ENCODE data around the gene PSPC1. TPM values are rescaled to one million over a fixed set of nuclear protein-coding genes. Genes with fewer than 3 reads are reported as not detected.

Gene PSPC1
- total and polyA plus RNA-seq, 2 of the 13 experiments (the other 11 are each of a cell fraction or from before 2014, with no cell fraction given): 33.5 to 94.0 TPM

- TF ChIP-seq ZNF770 (CRISPR knock-in tag; IDR thresholded peaks at IDR 0.05) (no peak), PTBP1 (IDR thresholded peaks at IDR 0.05; ENCODE audit: low read depth, low read length, poor library complexity, severe bottlenecking) (no peak), XBP1 (CRISPR knock-in tag; IDR thresholded peaks at IDR 0.05) (no peak), MYNN (CRISPR knock-in tag; IDR thresholded peaks at IDR 0.05; ENCODE audit: low read depth) (no peak), MIER3 (CRISPR knock-in tag; IDR thresholded peaks at IDR 0.05; ENCODE audit: borderline replicate concordance) (no peak), HOMEZ (CRISPR knock-in tag; IDR thresholded peaks at IDR 0.05; ENCODE audit: low read depth) (0 out of 2 replicates have a peak, but pooled peaks have one; percentile 19), NR2F6 (IDR thresholded peaks at IDR 0.05) (no peak), NR2F6 (CRISPR knock-in tag; IDR thresholded peaks at IDR 0.05) (peak; percentile 31; the same call in 1 of the 2 replicates), CHCHD3 (CRISPR knock-in tag; IDR thresholded peaks at IDR 0.05) (no peak)
These were observed 14.8 kb downstream of the PSPC1 start (continued) for GRCh38 chr13:19767966-19768365.

GRCh38 chr13:19766591-19766990, 16.2 kb downstream of the PSPC1 start:
- Histone ChIP-seq H3K4me3 (replicated peaks in 1 of 3; ENCODE audit: insufficient read depth in 1 of 3, low read depth in 2 of 3, low read length in 3 of 3) (no peak overlapping the region), H3K27ac (ENCODE audit: extremely low read length, insufficient read depth, low read length) (no peak overlapping the region), H3K79me2 (ENCODE audit: insufficient read depth, low read length) (peaks cover 89% of the 10 kb centered on the region), H2AFZ (ENCODE audit: low read length) (no peak overlapping the region), H3K4me2 (ENCODE audit: low read depth, low read length) (no peak overlapping the region), H3K9ac (ENCODE audit: insufficient read depth, low read depth, low read length) (no peak overlapping the region), H3K36me3 (replicated peaks in 1 of 2; ENCODE audit: control insufficient read depth in 1 of 2, insufficient read depth in 2 of 2, low read length in 2 of 2) (peaks cover 10 to 51% of the 10 kb centered on the region in 2 experiments; a peak in 4 of 5 replicates), H3K4me1 (ENCODE audit: insufficient read depth, low read length) (peaks cover 31% of the 10 kb centered on the region), H4K20me1 (ENCODE audit: insufficient read depth, low read length) (peaks cover 41% of the 10 kb centered on the region), H3K27me3 (ENCODE audit: control insufficient read depth in 1 of 2, insufficient read depth in 2 of 2, low read length in 2 of 2) (no peaks in the 10 kb centered on the region), H3K9me3 (ENCODE audit: low read length) (no peaks in the 10 kb centered on the region)
- FAIRE-seq (no peak), ATAC-seq (peak; percentile 34), DNase-seq (ENCODE audit: low spot score) (no peak)
- BruUV-seq (replicated peaks): no TSS peak
- in situ Hi-C loops (cut with HindIII; ENCODE audit: extremely low pct_ligation_motif_present, low pct_unique_long_range_greater_than_20kb): no loop called here
- no peak for TF ChIP-seq ZNF781 (CRISPR knock-in tag; IDR thresholded peaks at IDR 0.05; ENCODE audit: borderline replicate concordance, not compliant biosample characterization)
- no peak for TF ChIP-seq ZNF205 (CRISPR knock-in tag; IDR thresholded peaks at IDR 0.05)
- no peak for TF ChIP-seq NFATC3 (CRISPR knock-in tag; IDR thresholded peaks at IDR 0.05)
- TF ChIP-seq SP5 (CRISPR knock-in tag; IDR thresholded peaks at IDR 0.05; ENCODE audit: borderline replicate concordance, low read depth): no peak
- POLR2A ChIA-PET: no interaction called here
- intact Hi-C loops (cut with micrococcal nuclease; ENCODE audit: unreplicated experiment): no loop called here
- 74% methylated on average over 5 of the region's 5 CpGs for WGBS (ENCODE audit: low lambda C conversion rate)
- CTCF ChIA-PET (ENCODE audit: low intra/inter-chr PET ratio, low total read pairs): no interaction called here
